GM08714 (cell line): ENCODE measurements around the gene NCKAP5.

Experiments
- H3K4me3 ChIP-seq: fragments of 200-500 bp; sonication (Bioruptor generic); 2 replicates; pipeline ENCODE4 v1.5.1; 2014; ENCODE audit warnings: mild to moderate bottlenecking, low read length, inconsistent platforms
- ZNF274 ChIP-seq: IDR thresholded peaks from 2 replicates; pipeline ENCODE4 v1.6.1; 2012; ENCODE audit warnings: mild to moderate bottlenecking, low read depth, low read length

NCKAP5 gene

GRCh38 chr2:133255360-133255759, 312.9 kb downstream of the NCKAP5 start:
- H3K4me3 ChIP-seq, result no peak overlapping the region
- no peak for TF ChIP-seq ZNF274

DNA sequence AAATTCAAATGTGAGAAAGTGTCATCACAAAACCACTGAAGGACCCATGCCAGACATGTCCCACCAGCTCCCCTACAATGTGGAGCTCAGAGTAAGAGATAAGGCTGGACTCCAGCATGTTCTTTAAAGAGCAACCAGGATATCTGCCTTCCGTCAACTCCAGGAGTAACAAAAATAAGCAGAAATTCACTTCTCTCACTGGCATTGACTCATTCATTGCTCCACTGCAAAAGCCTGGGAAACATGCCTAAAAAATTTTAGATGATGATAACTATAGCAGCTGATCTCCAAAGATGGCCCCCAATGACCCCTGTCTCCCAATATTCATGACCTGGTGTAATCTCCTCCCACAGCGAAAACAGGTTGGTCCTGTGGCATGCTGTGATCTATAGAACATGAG, 314.5 kb downstream of the NCKAP5 start:
- no peak overlapping the region for H3K4me3 ChIP-seq
- no peak for TF ChIP-seq ZNF274

DNA sequence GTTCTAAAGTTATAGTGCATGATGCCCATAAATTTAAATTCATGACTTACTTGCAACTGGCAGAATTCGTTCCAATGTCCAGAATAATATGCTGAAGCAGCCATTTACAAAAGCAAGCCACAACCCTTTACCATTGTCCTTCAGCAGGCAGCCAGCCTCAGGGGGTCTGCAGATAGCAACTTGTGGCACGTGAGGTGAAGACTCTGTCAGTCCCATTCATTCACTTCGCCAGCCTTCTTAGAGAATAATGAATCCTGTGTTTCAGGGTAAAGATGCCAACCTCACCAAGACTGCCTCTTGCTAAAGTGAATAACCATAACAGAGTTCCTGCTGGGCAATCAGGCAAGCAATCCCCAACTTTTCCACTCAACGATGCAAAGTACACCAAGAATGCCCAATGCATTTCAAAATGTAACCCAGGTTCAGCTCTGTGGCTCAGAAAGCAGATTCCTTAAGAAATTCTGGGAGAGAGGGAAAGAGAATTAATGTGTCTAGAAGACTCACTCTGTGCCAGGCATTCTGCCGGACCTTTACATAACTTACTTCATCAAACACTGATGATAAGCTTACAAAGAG, 315.4 kb downstream of the NCKAP5 start:
- TF ChIP-seq ZNF274, result no peak
- no peak overlapping the region for H3K4me3 ChIP-seq

GRCh38 chr2:133249362-133249761, 318.9 kb downstream of the NCKAP5 start:
- TF ChIP-seq ZNF274, result no peak
- H3K4me3 ChIP-seq, result no peak overlapping the region

- H3K4me3 ChIP-seq, result no peak overlapping the region
- no peak for TF ChIP-seq ZNF274
Measured at GRCh38 chr2:133248264-133248663, 320.0 kb downstream of the NCKAP5 start.

- no peak overlapping the region for H3K4me3 ChIP-seq
- no peak for TF ChIP-seq ZNF274
Measured at GRCh38 chr2:133247631-133248030, 320.6 kb downstream of the NCKAP5 start.

DNA sequence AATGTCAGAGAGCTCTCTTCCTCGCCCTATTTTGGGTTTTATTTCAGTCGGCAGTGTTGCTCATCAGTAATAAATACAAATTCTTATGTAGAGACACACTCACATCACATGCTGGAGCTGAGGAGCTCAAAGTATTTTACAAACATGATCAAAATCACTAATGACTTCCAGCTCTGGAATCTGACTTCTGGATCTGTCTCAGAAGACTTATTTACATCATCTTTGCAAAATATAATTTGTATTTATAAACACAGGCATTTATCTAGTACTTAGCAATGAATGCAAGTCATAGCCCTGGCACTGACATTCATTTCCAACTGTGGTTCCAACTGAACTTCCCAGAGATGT, 327.1 kb downstream of the NCKAP5 start:
- no peak overlapping the region for H3K4me3 ChIP-seq
- no peak for TF ChIP-seq ZNF274

DNA sequence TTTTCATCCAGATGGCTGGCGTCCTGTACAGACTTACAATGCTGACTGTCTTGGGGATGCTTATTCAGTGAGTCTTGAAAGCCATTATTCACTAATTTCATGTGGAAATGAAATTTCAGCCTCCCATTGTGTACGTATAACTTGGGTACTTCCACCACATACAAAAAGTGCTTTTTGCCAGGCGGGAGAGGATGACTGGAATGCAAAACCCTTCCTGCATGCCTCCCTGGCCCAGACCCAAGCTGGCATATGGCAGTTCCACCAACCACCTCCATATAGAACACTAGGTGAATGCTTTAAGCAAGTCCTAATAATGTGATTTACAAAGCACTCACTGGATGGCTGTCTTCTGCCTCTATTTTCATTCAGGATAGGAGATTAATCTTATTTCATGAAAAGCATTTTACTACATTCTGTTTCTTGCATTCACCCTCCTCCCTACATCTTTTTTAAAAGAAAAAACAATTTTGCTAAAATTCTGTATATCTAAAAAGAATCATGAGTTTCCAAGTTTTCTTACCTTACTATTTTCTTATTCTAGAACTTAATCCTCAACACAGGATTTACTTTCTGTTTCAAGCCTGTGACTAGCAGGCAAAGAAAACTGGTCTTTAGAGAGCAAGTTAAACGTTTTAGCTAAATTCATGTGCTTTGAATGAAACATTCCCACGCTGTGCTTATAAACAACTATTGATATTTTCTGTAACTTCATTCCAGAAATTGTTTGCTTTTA, 327.6 kb downstream of the NCKAP5 start:
- H3K4me3 ChIP-seq, result no peak overlapping the region
- TF ChIP-seq ZNF274, result no peak

- no peak for TF ChIP-seq ZNF274
- H3K4me3 ChIP-seq, result no peak overlapping the region
Measured at GRCh38 chr2:133235968-133236367, 332.3 kb downstream of the NCKAP5 start.

- no peak overlapping the region for H3K4me3 ChIP-seq
- no peak for TF ChIP-seq ZNF274
Measured at GRCh38 chr2:133232556-133232955, 335.7 kb downstream of the NCKAP5 start.

GRCh38 chr2:133231264-133231663, 337.0 kb downstream of the NCKAP5 start:
- H3K4me3 ChIP-seq, result no peak overlapping the region

DNA sequence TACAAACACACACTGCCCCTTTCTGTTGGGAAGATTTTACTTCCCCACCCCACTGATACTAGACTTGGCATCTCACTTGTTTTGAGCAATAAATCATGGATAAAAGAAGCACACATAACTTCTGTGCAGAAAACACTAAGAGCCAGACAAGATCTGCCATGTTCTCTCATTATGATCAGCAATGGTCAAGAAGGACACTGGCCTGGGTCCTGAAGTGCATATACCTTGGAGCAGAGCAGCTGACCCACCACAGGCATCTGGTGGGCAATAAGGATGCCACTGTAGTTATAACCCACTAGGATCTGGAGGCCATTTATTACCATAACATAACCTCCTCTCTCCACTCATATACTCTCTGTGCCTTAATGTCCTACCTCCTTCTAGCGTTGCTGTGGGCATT, 338.3 kb downstream of the NCKAP5 start:
- H3K4me3 ChIP-seq, result no peak overlapping the region
- no peak for TF ChIP-seq ZNF274

More at GRCh38 chr2:133231264-133231663, 337.0 kb downstream of the NCKAP5 start:
- no peak for TF ChIP-seq ZNF274

- TF ChIP-seq ZNF274, result no peak
- no peak overlapping the region for H3K4me3 ChIP-seq
Measured at GRCh38 chr2:133223226-133223625, 345.0 kb downstream of the NCKAP5 start.

DNA sequence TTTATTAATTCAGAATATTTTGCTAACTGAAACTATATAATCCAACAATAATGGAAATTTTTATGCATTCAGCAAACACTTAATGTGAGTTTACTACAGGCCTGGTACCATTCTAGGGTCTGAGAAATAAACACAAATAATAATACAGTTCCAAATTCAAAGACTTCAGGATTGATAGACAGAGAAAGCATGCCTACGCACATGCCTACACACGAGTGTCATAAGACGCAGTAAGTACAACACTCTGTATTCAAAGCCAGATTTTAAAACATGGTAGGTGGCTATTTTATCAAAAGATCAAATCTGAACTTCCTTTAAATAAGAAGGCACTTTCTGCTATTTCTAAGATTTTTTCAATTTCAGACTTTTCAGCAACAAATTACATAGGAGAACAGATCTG, 346.9 kb downstream of the NCKAP5 start:
- no peak for TF ChIP-seq ZNF274
- no peak overlapping the region for H3K4me3 ChIP-seq

DNA sequence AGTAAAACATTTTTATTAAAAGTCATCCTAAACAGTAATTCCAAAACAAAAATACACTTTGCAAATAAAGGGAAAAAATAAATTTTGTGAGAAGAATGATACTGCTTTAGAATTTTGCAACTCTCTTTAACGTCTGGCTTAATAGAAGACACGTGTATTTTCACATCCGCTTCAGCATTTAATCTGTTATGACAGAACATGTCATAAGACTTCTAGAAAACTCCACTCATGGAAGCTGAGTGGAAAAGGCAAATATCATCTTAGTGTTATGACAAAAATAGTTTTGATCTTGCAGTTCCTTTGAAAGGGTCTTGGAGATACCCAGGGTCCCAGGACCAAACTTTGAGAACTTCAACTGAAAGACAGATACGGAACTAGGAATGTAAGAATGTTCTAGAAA, 350.1 kb downstream of the NCKAP5 start:
- no peak for TF ChIP-seq ZNF274
- no peak overlapping the region for H3K4me3 ChIP-seq

DNA sequence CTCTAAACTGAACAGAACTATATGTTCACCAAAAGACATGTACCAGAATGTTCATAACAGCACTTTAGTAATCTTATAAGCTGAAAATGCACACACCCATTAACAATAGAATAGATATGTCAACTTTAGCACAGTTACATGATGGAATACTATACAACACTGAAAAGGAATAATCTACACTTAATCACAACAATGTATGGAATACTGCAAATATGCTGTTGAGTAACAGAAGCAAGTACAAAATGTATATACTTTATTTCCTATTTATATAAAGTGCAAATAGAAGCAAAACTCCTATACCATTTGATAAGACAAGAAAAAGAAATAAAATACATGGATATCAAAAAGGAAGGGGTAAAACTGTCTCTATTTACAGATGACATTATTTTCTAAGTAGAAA, 352.8 kb downstream of the NCKAP5 start:
- H3K4me3 ChIP-seq, result no peak overlapping the region
- no peak for TF ChIP-seq ZNF274
